VCaP (cell line): Measurements from ENCODE around the gene GIN1.

Source experiments
- H3K27ac ChIP-seq: fragments of 450-650 bp; 2 replicates; pipeline ENCODE4 v1.5.1; 2017
- TF ChIP-seq, protein P1 (sequence below): fragments of 450-650 bp; conservative IDR thresholded peaks from 2 replicates; pipeline ENCODE4 v1.5.1; 2017; ENCODE audit warnings: mild to moderate bottlenecking, moderate library complexity

The GIN1 gene

DNA sequence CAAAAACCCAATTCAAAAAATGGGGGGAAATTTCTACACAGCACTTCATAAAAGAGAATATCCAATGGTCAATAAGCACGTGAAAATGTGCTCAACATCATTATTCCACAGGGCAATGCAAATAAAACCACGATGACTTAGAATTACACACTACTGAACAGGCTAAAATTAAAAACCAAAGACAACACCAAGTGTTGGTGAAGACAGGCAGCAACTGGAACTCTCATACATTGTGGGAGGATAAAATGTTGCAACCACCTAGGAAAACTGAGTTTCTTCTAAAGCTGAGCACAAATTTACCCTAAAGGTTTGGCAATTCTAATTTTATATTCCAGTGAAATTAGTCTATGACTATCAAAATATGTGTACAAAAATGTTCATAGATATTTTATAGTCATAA, 9.5 kb downstream of the GIN1 start:
- TF ChIP-seq, protein P1, sequence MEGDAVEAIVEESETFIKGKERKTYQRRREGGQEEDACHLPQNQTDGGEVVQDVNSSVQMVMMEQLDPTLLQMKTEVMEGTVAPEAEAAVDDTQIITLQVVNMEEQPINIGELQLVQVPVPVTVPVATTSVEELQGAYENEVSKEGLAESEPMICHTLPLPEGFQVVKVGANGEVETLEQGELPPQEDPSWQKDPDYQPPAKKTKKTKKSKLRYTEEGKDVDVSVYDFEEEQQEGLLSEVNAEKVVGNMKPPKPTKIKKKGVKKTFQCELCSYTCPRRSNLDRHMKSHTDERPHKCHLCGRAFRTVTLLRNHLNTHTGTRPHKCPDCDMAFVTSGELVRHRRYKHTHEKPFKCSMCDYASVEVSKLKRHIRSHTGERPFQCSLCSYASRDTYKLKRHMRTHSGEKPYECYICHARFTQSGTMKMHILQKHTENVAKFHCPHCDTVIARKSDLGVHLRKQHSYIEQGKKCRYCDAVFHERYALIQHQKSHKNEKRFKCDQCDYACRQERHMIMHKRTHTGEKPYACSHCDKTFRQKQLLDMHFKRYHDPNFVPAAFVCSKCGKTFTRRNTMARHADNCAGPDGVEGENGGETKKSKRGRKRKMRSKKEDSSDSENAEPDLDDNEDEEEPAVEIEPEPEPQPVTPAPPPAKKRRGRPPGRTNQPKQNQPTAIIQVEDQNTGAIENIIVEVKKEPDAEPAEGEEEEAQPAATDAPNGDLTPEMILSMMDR: no peak
- H3K27ac ChIP-seq: no peak overlapping the region

DNA sequence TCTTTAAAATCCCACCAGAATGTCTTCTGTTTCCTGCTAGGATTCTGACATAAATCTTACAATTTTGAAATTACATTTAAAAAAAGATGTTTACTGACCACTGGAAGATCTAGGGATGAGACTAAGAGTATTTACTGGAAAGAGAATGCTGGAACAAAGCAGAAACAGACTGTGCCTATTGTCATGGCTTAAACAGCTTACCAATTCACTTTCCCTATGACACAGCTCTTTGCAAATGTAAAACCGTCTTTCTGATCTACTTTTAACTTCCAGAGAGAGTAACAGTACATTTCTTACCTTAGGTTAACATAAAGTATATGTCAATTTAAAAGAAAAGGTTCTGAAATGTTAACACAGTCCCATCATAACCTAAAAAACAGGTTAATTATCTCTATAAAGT, 10.7 kb downstream of the GIN1 start:
- no peak overlapping the region for H3K27ac ChIP-seq
- TF ChIP-seq, protein P1: no peak

DNA sequence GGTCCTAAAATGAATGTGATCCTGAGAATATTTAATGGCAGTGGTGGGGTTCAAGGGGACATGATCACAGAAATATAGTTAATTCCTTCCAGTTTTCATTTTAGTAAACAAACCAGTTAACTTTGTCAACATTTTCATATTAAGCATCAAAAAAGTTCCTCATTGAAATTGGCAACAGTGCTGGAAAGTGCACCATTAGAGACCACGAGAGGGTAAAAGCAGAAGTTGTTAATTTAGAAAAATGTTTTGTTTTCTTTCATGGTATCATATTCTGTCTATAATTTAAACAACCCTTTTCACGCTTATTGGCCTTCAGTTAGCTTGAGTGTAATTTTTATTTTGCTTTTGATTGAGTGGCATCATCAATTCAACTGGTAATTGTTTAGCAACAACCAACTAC, 11.9 kb downstream of the GIN1 start:
- H3K27ac ChIP-seq: no peak overlapping the region
- TF ChIP-seq, protein P1: no peak

DNA sequence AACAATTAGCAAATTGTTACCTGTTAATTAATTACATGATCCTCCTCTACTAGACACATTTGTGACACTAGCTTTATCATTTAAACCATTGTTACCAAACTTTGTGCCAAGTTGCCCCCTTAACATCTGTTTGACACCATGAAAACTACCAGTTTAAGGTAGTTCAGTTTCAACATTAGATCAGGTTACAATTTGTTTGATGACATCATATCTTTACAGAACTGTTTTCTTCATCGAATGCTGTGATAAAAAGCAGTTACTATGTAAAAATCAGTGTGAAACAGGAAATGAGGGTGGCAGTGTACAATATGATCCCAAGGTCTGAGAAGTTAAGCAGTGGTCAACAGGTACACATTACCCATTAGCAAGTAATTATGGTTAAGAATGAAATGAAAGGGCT, 17.7 kb downstream of the GIN1 start:
- TF ChIP-seq, protein P1: no peak
- H3K27ac ChIP-seq: no peak overlapping the region

DNA sequence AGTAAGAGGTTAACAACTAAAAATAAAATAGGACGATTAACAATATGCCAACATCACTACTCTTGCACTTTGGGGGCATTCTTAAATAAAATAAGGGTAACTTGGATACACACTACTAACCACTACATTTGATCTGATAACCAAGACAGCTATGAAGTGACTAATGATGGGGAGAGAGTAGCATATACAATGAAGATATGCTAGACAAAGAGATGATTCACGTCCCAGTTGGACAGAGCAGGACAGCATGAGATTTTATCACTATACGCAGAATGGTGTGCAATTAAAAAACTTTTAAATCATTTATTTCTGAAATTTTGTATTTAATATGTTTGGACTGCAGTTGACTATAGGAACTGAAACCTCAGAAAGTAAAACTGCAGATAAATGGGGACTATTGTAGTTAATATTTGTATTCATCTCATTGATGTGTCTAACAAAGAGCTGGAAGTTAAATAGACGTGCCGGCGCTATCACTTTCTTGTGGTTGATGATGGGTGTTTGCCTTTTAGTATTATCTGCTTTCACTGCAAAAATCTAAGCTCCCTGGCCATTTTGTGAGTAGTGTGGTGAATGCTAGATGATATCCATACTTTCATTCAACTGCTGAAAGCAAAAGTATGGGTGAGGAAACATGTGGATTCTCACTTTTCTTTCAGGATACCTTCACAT, 18.7 kb downstream of the GIN1 start:
- TF ChIP-seq, protein P1: no peak

DNA sequence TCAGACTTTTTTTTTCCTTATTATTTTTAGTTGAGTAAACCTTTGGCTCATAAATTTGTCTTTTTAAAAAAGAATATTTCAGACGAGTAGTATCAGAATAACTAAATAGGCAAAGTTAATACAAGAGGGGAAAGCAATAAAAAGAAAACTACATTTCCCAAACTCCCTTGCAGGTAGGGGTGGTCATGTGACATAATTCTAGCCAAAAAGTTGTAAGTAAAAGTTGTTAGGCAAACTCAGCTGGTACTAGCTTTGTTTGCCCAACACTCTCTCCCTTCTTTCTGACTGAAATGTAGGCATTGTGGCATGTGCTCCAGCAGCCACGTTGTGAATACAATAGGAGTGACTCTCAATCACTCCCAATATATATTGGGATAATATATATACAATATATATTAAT, 20.9 kb downstream of the GIN1 start:
- H3K27ac ChIP-seq: no peak overlapping the region
- TF ChIP-seq, protein P1: no peak

More for the DNA sequence above, 18.7 kb downstream of the GIN1 start:
- H3K27ac ChIP-seq: no peak overlapping the region

DNA sequence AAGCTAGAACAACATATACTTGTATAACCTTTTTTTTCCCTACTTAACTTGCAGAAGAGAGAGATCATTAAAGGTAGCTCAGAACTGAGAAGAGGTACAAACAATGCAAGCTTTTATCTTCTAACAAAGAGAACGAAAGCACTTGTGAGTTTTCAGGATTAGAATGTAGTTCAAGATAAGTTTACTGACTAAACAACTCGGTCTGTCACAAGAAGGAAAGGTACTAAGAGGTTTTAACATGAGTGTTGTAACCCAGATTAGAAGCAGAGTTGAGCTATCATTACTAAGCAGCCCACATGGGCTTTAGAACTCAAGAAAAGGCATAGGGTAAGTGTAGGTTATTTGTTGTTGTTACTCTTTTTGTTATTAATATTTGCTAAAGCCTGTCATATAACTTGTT, 25.2 kb downstream of the GIN1 start:
- no peak overlapping the region for H3K27ac ChIP-seq
- TF ChIP-seq, protein P1: no peak
